IPS DF 6.9 (cell line): ENCODE data around the gene ASTN2.
"Not testable (repeated sequence)": the region's sequence is repeated elsewhere in the genome, so short reads cannot be mapped to it uniquely, and the experiment has no call there.

Experiments used
- DNase-seq: peaks from one replicate; pipeline ENCODE4 v3.0.0-alpha.2; 2013; ENCODE audit warnings: low read depth, low spot score
- H3K27ac ChIP-seq: one replicate; pipeline ENCODE4 v1.5.1; 2013; ENCODE audit warnings: low read length, control low read depth
- H3K27me3 ChIP-seq: 2 replicates; pipeline ENCODE4 v1.6.1; 2013; ENCODE audit warnings: mild to moderate bottlenecking, low read length; ENCODE audit not compliant: control insufficient read depth, insufficient read depth
- H3K36me3 ChIP-seq: 2 replicates; pipeline ENCODE4 v1.6.1; 2013; ENCODE audit warnings: low read length; ENCODE audit not compliant: control insufficient read depth, insufficient read depth
- H3K4me1 ChIP-seq: 2 replicates; pipeline ENCODE4 v1.6.1; 2013; ENCODE audit warnings: low read length; ENCODE audit not compliant: control insufficient read depth, insufficient read depth
- H3K4me3 ChIP-seq: 2 replicates; pipeline ENCODE4 v1.5.1; 2013; ENCODE audit warnings: mild to moderate bottlenecking, low read length
- H3K9me3 ChIP-seq: 2 replicates; pipeline ENCODE4 v1.6.1; 2013; ENCODE audit warnings: low read length, inconsistent platforms; ENCODE audit not compliant: control insufficient read depth, insufficient read depth
- WGBS: extraction: QIAGEN DNeasy Blood & Tissue Kit; methylation state at CpG from one replicate; pipeline ENCODE4 v1.1.7; 2013; ENCODE audit warnings: mixed read lengths, missing lambda C conversion rate; ENCODE audit not compliant: insufficient read length, insufficient coverage; 5-methylcytosine and 5-hydroxymethylcytosine counted together

The ASTN2 gene

DNA sequence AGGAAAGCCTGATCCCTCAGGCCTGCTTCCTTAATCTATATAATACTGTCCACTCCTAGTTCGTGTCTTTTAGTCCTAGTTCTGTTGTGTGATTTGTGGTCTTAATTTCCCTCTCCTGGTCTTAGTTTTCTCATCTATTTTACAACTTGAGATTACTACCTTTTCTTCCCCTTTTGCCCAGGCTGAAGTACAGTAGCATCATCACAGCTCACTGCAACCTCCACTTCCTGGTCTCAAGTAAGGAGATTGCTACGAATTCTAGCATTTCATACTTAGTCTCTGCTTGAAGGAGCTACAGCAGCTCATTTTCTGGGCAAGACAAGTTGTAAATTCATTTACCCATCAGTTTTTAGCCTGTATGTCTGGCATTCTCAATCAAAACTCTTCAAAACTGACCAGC is 722.2 kb downstream of the ASTN2 start:
- Histone ChIP-seq H3K9me3 (no peaks in the 10 kb centered on the region), H3K27me3 (no peaks in the 10 kb centered on the region)
- WGBS, result no CpG with 5 or more reads among the region's 2 CpGs

DNA sequence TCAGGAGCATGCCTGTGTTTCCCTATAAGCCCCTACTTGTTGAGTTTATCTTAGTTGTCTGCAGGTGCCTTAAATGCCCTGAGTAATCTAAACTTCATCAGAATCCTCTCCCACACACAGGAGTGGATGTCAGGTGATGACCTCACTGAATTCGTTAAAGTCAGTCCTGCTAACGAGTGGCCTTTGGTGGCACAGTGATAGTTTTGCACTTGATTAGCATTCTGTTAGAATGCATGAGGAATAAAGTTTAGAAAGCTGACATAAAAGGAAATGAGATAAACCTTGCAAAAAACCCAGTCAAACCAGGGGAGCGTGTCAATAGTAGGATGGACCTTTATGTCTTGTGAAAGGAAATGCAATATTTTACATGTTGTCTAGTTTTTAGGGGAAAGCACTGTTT is 723.2 kb downstream of the ASTN2 start:
- DNase-seq, result no peak
- H3K9me3 ChIP-seq, result no peaks in the 10 kb centered on the region
- no peaks in the 10 kb centered on the region; the same call in 1 of the 2 replicates for H3K36me3 ChIP-seq
- no CpG with 5 or more reads among the region's 3 CpGs for WGBS
- H3K4me1 ChIP-seq, result no peaks in the 10 kb centered on the region; the same call in 1 of the 2 replicates
- no peaks in the 10 kb centered on the region for H3K27me3 ChIP-seq
- no peak overlapping the region for H3K27ac ChIP-seq
- no peak overlapping the region for H3K4me3 ChIP-seq

More for the DNA sequence above, 722.2 kb downstream of the ASTN2 start:
- Histone ChIP-seq H3K27ac (no peak overlapping the region), H3K4me3 (no peak overlapping the region), H3K36me3 (peaks cover 3% of the 10 kb centered on the region), H3K4me1 (no peaks in the 10 kb centered on the region; the same call in 1 of the 2 replicates)
- DNase-seq, result no peak

DNA sequence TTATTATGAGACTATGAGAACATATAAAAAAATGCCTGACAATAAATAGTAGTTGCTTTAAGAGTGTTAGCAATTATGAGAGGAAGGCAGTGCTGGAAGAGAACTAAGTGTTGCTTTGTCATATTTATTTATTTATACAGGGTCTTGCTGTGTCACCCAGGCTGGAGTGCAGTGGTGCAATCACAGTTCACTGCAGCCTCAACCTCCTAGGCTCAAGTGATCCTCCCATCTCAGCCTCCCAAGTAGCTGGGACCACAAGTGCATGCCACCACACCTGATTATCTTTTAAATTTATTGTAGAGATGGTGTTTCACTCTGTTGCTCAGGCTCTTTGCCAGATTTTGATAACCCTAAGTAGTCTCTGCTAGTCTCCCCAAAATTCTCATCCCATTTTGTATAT is 724.1 kb downstream of the ASTN2 start:
- H3K27ac ChIP-seq, H3K36me3 ChIP-seq, H3K4me1 ChIP-seq, DNase-seq, H3K4me3 ChIP-seq, H3K9me3 ChIP-seq, H3K27me3 ChIP-seq: not testable (repeated sequence)

DNA sequence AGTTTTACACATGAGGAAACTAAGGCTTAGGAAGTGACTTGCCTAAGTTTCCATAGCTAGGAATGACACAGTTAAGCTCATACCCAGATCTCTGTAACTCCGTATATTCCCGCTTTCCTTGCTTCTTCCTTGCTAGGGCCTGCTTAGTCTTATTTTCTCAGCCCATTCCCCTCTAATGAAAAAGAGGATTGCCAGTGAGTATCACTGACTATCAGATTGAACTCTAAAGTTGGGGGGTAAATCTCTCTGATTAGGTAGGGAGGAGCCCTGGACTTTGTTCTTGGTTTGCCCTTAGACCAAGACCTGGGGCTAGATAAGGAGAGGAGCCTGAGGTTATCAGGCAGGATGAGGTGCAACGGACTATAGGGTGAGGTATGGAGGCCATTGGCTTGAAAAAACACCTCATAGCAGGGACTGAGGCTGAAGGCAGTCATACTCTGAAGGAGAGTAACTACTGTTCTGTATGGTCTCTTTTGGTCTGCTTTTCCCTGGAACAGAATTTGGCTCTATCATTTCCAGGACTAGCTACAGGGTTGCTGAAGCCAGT is 725.3 kb downstream of the ASTN2 start:
- Histone ChIP-seq H3K9me3 (no peaks in the 10 kb centered on the region), H3K27ac (no peak overlapping the region), H3K4me1 (peaks cover 1% of the 10 kb centered on the region; the same call in 1 of the 2 replicates), H3K36me3 (no peaks in the 10 kb centered on the region; the same call in 1 of the 2 replicates), H3K27me3 (no peaks in the 10 kb centered on the region), H3K4me3 (no peak overlapping the region)
- WGBS, result no CpG with 5 or more reads among the region's 3 CpGs
- DNase-seq, result no peak

DNA sequence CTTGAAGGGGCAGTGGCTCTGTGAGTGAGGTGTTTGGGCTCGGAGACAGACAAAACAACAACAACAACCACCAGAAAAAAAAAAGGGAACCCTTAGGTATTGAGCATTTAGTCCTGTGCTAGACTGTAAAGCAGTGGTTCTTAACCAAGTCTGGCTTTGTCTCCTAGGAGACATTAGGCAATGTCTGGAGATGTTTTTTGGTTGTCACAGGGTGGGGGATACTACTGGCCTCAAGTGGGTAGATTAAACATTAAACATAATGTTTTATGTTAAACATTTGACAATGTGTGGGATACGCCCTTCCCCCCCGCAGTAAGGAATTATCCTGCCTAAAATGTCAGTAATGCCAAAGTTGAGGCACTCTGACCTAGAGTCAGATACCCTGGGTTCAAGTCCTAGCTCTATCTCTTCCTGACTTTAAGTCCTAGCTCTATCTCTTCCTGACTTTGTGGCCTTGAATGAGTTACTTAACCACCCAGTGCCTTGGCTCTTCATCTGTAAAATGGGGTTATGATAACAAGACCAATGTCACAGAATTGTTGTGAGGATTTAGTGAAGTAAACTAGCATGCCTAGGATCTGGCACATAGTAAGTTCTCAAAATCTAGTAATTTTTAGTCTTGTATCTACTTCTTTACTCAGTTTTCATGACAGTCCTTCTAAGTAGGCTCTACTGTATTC is 725.9 kb downstream of the ASTN2 start:
- Histone ChIP-seq H3K4me1 (peaks cover 1% of the 10 kb centered on the region; the same call in 1 of the 2 replicates), H3K27me3 (no peaks in the 10 kb centered on the region), H3K4me3 (no peak overlapping the region), H3K36me3 (no peaks in the 10 kb centered on the region; the same call in 1 of the 2 replicates), H3K27ac (no peak overlapping the region), H3K9me3 (no peaks in the 10 kb centered on the region)
- WGBS, result no CpG with 5 or more reads among the region's 3 CpGs
- no peak for DNase-seq

DNA sequence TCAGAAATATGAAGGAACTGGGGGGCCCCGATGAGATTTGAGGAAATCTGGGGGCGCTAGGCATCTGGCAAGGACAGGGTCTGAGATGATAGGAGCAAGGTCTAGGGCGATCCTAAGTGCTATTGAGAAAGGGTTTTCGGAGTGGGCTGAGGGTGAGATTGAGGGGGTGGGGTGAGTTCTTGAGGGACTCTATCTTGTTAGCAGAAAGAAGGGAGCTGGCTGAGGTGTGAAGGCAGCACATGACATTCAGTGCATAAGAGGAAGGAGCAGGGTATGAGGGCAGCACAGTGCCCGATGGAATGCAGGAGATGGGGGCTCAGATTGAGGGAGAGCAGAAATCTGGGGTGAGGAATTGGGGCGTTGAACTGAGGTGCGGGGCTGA is 727.1 kb downstream of the ASTN2 start:
- peak overlapping the region; percentile 76 for H3K4me3 ChIP-seq
- no peak for DNase-seq
- H3K9me3 ChIP-seq, result no peaks in the 10 kb centered on the region
- H3K27me3 ChIP-seq, result no peaks in the 10 kb centered on the region
- WGBS, result no CpG with 5 or more reads among the region's 7 CpGs
- peaks cover 1% of the 10 kb centered on the region; the same call in 1 of the 2 replicates for H3K4me1 ChIP-seq
- H3K27ac ChIP-seq, result no peak overlapping the region
- H3K36me3 ChIP-seq, result no peaks in the 10 kb centered on the region; the same call in 1 of the 2 replicates

DNA sequence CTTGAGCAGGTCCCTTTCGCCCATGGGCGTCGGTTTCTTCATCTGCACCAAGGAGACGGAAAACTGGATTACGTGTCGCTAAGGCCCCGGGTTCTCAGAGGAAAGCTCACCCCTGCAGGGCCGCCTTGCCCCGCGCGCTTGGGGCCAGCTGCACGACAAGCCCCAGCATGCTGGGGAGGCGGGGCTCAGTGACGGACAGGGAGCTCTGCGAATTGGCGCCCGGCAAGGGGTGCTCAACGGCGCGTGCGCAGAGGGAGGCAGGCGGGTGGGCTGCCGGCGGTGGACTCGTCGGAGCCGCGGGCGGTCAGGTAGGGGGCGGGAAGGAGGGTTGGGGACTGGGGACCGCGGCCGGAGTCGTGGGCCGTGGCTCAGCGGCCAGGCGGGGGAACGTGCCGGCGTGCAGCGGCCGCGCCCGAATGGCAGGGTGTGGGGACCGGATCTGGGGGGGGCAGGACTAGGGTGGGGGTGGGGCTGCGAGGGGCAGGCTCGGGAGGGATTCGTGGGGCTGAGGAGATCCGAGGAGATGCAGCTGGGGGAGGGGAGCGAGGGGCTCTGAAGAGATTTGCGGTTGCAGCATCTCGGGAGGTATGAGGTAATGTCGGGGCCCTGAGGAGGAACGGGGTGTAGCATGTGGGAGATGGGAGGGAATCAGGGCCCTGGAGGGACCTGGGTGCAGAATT is 727.6 kb downstream of the ASTN2 start, which contains the start of gene TRIM32:
Gene TRIM32, plus strand, starts transcription at position 232 of the 680 bp plus-strand sequence. CDS start 10,438 bp downstream, outside the sequence.
- peak; percentile 64 for DNase-seq
- peaks cover 1% of the 10 kb centered on the region; the same call in 1 of the 2 replicates for H3K4me1 ChIP-seq
- H3K36me3 ChIP-seq, result no peaks in the 10 kb centered on the region; the same call in 1 of the 2 replicates
- no peaks in the 10 kb centered on the region for H3K27me3 ChIP-seq
- no peaks in the 10 kb centered on the region for H3K9me3 ChIP-seq
- H3K27ac ChIP-seq, result no peak within 1 kb of the TSS
- no CpG with 5 or more reads among the region's 54 CpGs for WGBS
- H3K4me3 ChIP-seq, result peak within 1 kb of the TSS; percentile 76

DNA sequence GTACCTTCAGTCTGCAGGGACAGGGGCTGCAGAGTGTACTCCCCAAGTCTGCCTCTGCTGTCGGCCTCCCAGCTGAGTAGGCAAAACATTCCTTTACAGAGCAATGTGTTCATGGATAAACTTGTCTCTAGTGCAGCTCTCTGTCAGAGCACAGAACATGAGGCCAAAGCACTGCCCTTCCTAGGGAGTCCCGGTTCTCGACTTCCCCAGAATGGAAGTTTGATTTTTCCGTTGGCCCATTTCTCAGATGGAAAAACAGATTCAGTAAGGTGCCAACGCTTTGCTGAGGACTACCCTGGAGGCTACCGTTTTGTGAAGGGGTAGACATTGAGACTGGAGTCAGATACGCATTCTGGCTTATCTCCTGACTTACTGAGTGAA is 728.2 kb downstream of the ASTN2 start:
- H3K4me3 ChIP-seq, result peak overlapping the region; percentile 76; the same call in 1 of the 2 replicates

DNA sequence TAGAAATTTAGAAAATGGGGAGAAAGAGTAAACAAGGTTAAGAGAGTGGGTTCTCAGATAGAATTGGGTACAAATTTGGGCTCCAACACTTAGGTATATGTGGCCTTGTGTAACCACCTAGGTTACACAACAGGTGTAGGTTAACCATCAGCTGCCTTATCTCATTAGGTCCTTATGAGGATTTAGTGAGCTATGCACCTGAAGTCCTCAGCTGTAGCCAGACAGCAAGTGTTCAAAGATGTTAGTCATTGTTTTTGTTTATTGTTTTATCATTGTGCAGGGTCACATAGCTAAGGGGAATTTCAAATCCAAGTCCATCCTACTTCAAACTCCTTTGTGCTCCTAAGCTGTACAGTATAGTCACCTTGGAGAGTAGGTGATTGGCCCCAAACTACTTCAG is 728.7 kb downstream of the ASTN2 start:
- Histone ChIP-seq H3K27ac (no peak overlapping the region), H3K4me3 (no peak overlapping the region)
- DNase-seq, result no peak

More for the DNA sequence above, 728.2 kb downstream of the ASTN2 start:
- no CpG with 5 or more reads among the region's 7 CpGs for WGBS
- Histone ChIP-seq H3K27me3 (no peaks in the 10 kb centered on the region), H3K4me1 (peaks cover 1% of the 10 kb centered on the region; the same call in 1 of the 2 replicates), H3K27ac (no peak overlapping the region), H3K36me3 (no peaks in the 10 kb centered on the region; the same call in 1 of the 2 replicates), H3K9me3 (no peaks in the 10 kb centered on the region)
- DNase-seq, result no peak

DNA sequence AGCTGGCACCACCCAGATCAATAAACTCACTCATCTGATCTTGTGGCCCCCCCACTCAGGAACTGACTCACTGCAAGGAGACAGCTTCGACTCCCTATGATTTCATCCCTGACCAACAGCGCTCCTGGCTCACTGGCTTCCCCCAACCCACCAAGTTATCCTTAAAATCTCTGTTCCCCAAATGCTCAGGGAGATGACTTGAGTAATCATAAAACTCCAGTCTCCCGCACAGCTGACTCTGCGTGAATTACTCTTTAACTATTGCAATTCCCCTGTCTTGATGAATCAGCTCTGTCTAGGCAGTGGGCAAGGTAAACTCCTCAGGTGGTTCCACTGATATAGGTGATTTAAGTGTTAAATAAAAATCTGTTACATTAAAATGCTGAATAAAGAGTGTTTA is 729.7 kb downstream of the ASTN2 start:
- no peaks in the 10 kb centered on the region for H3K9me3 ChIP-seq
- H3K36me3 ChIP-seq, result no peaks in the 10 kb centered on the region
- no peaks in the 10 kb centered on the region for H3K27me3 ChIP-seq
- DNase-seq, result no peak
- no peak overlapping the region for H3K27ac ChIP-seq
- peaks cover 1% of the 10 kb centered on the region; the same call in 1 of the 2 replicates for H3K4me1 ChIP-seq
- no CpG with 5 or more reads among the region's 4 CpGs for WGBS
- no peak overlapping the region for H3K4me3 ChIP-seq

More for the DNA sequence above, 728.7 kb downstream of the ASTN2 start:
- no peaks in the 10 kb centered on the region for H3K9me3 ChIP-seq
- H3K4me1 ChIP-seq, result peaks cover 1% of the 10 kb centered on the region; the same call in 1 of the 2 replicates
- H3K27me3 ChIP-seq, result no peaks in the 10 kb centered on the region
- H3K36me3 ChIP-seq, result no peaks in the 10 kb centered on the region
